NCI-H82 treated with DMSO at 0.1 percent for 48 hours (cell line): ENCODE results near the gene P2RX5.
A peak's percentile ranks its signal among the peaks of the same experiment; 100 is the strongest.
"Not testable (repeated sequence)": the region's sequence is repeated elsewhere in the genome, so short reads cannot be mapped to it uniquely, and the experiment has no call there.

Experiments used
- DNase-seq: peaks from one replicate; lab custom pipeline; 2025; ENCODE audit not compliant: unreplicated experiment; lab: John Stamatoyannopoulos, UW

The P2RX5 gene

DNA sequence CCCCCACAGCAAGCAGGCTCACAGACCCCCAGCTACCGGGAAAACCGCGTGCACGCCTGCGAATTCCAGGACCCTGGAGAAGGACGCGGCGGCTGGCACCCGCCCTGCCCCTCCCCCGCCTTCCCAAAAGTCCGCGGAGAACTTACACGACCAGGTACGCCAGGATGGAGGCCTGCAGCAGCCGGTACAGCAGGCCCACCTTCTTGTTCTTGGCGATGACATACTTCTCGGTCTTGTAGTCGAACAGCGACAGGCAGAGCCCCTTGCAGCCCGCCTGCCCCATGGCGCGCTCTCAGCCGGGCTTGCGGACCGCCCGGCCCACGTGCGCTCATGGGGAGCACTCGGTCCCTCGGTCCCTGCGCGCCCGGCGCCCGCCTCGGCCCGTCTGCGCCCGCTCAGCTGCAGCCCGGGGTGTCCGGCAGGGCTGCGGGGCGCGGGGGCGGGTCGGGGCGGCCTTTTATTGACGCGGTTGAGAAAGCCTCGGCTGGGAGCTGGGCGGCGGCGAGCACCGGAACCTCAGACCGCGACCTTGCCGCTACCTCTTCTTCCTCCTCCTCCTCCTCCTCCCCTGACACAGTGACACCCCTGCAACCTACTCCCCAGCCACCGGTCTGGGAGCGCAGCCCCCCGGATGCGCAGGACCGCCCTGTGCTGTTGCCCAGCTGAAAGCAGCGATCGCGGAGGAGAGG, at the start of gene P2RX5:
Gene P2RX5, minus strand, starts transcription at position 433 of the 689 bp plus-strand sequence. Its CDS starts 150 bp downstream, at position 283.
- no peak for DNase-seq

- no peak for DNase-seq
Observed at GRCh38 chr17:3745071-3745470, 49.1 kb upstream of the P2RX5 start.

DNA sequence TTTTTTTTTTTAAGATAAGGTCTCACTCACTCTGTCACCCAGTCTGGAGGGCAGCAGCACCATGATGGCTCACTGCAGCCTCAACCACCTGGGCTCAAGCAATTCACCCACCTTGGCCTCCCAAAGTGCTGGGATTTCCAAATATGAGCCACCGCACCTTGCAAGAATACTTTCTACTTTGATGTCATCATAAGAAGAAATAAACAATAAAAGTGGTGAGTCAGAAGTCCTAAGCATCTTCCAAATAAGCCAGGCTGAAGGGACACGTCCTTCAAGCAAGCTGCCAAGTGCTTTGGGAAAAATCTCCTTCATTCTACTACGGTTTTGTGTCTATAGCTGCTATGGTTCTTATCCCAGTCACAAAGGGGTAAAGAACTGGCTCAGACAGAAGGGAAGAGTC, 48.1 kb upstream of the P2RX5 start:
- DNase-seq: no peak

- no peak for DNase-seq
Observed at GRCh38 chr17:3740611-3741073, 44.7 kb upstream of the P2RX5 start.

GRCh38 chr17:3739422-3740124, 43.6 kb upstream of the P2RX5 start:
- no peak for DNase-seq

- DNase-seq: no peak
Observed at GRCh38 chr17:3738562-3739295, 42.8 kb upstream of the P2RX5 start.

DNA sequence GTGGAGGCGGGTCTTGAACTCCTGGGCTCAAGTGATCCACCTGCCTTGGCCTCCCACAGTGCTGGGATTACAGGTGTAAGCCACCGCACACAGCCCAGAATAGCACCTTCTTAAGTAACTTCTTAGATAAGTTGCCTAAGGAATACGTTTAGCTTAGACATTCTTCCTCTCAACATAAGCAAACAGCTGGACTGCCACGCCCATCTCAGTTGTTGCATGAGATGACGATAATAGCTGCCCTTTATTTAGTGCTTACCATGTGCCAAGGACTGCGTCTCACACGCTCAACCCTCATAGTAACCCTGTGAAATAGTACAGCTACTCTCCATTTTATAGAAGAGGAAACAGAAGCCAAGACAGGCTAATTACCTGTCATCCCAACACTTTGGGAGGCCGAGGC, 39.6 kb upstream of the P2RX5 start:
- DNase-seq: no peak

GRCh38 chr17:3734911-3735276, 38.9 kb upstream of the P2RX5 start:
- not testable (repeated sequence) for DNase-seq

DNA sequence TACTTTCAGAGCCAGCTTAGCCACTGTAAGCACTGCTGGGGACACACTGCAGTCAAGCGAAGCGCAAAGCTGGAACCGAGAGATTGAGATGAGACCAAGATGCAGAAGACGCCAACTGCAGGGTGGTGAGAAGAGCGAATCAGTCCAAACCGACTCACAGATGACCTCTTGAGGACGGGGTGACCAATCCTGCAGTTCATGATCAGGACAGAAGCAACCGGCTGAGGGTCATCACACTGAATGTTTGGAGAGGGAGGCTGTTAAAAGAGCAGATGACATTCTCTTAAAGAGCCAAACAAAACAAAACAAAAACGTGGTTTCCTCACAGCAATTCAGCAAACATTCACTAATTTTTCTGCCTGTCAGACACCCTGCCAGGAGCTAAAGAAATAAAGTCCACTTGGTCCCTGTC, 36.3 kb upstream of the P2RX5 start:
- no peak for DNase-seq

GRCh38 chr17:3730881-3731429, 35.0 kb upstream of the P2RX5 start:
- no peak for DNase-seq

- DNase-seq: no peak
Observed at GRCh38 chr17:3729881-3730280, 33.9 kb upstream of the P2RX5 start.

- not testable (repeated sequence) for DNase-seq
Observed at GRCh38 chr17:3728099-3728498, 32.1 kb upstream of the P2RX5 start.

- DNase-seq: no peak
Observed at GRCh38 chr17:3727041-3727440, 31.1 kb upstream of the P2RX5 start.

GRCh38 chr17:3724378-3725077, 28.6 kb upstream of the P2RX5 start:
- no peak for DNase-seq

- DNase-seq: peak; percentile 75
Observed at GRCh38 chr17:3723556-3724377, 27.8 kb upstream of the P2RX5 start, which contains the start of gene HASPIN. TSS of gene HASPIN (plus strand) at chr17:3723903. CDS start at chr17:3723936, 33 bp downstream.

DNA sequence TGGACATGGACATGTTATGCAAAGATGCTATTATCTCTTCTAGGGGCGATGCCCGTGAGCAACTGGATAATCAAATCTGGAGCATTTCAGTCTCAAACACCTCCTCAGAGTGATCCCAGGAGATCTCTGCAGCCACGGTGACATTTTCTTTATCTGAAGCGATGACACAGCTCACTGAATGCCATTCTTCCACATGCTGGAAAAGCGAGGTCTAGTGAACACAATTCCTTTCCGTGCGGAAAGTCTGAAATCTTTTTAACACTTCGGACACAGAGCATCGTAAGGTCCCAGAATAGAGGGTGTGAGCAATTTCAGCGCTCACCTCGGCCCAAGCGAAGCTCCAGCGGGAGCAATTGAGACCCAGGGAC, 27.2 kb upstream of the P2RX5 start:
- no peak for DNase-seq

GRCh38 chr17:3722716-3723115, 26.8 kb upstream of the P2RX5 start:
- no peak for DNase-seq

- no peak for DNase-seq
Observed at GRCh38 chr17:3719265-3719664, 23.3 kb upstream of the P2RX5 start.

DNA sequence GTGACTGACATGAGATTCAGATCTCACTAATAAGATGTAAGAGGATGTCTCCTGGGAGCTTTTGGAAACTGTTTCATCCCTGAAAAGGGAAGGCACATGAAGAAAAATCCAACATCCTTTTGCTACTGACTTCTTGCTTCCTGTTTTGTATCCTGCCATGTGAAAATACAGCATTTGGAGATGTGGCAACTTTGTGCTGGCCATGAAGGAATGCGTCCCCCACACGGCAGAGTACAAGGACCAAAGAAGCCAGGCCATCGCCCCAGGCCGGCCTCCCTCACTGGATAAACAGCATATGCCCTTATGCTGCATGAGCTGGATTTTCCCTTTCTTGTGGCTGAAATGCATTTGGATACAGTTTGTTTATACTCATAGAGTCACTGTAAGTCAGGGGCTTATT, 22.2 kb upstream of the P2RX5 start:
- DNase-seq: no peak

GRCh38 chr17:3715296-3715695, 19.3 kb upstream of the P2RX5 start:
- no peak for DNase-seq
